ENCODE results near the gene STAT1.

The STAT1 gene

GRCh38 chr2:190979906-190980629 is 33.9 kb downstream of the STAT1 start:
- TF ChIP-seq CTCF (IDR thresholded peaks at IDR 0.05; ENCODE audit: low read depth, low read length) = no peak
- TF ChIP-seq EZH2phosphoT487 (IDR thresholded peaks at IDR 0.05; ENCODE audit: low read depth) = no peak
- H3K9me3 ChIP-seq (ENCODE audit: insufficient read depth, low read length) = no peaks in the 10 kb centered on the region
- no peaks in the 10 kb centered on the region for H3K79me2 ChIP-seq (ENCODE audit: low read length)
- H3K4me1 ChIP-seq (ENCODE audit: low read length) = peaks cover 19% of the 10 kb centered on the region
- H3K27ac ChIP-seq (ENCODE audit: low read length) = no peak overlapping the region
- no peak overlapping the region for H3K9ac ChIP-seq (ENCODE audit: low read length)
- H3K4me3 ChIP-seq (ENCODE audit: low read length) = no peak overlapping the region
- peaks cover 64% of the 10 kb centered on the region for H3K36me3 ChIP-seq (replicated peaks; ENCODE audit: low read depth, low read length)
- H2AFZ ChIP-seq (ENCODE audit: low read depth, low read length) = no peak overlapping the region
- H4K20me1 ChIP-seq (ENCODE audit: insufficient read depth, low read length) = no peaks in the 10 kb centered on the region
- H3K27me3 ChIP-seq (ENCODE audit: low read depth, low read length) = no peaks in the 10 kb centered on the region
- no peak overlapping the region for H3K4me2 ChIP-seq (ENCODE audit: low read length)

GRCh38 chr2:190978389-190979053 is 35.5 kb downstream of the STAT1 start:
- H3K4me1 ChIP-seq (ENCODE audit: low read length) = peaks cover 19% of the 10 kb centered on the region
- no peak for TF ChIP-seq EZH2phosphoT487 (IDR thresholded peaks at IDR 0.05; ENCODE audit: low read depth)
- TF ChIP-seq CTCF (IDR thresholded peaks at IDR 0.05; ENCODE audit: low read depth, low read length) = no peak
- no peaks in the 10 kb centered on the region for H3K9me3 ChIP-seq (ENCODE audit: insufficient read depth, low read length)
- no peak overlapping the region for H2AFZ ChIP-seq (ENCODE audit: low read depth, low read length)
- H3K27me3 ChIP-seq (ENCODE audit: low read depth, low read length) = no peaks in the 10 kb centered on the region
- H3K79me2 ChIP-seq (ENCODE audit: low read length) = no peaks in the 10 kb centered on the region
- H3K4me3 ChIP-seq (ENCODE audit: low read length) = no peak overlapping the region
- no peak overlapping the region for H3K9ac ChIP-seq (ENCODE audit: low read length)
- H3K4me2 ChIP-seq (ENCODE audit: low read length) = no peak overlapping the region
- peaks cover 66% of the 10 kb centered on the region for H3K36me3 ChIP-seq (replicated peaks; ENCODE audit: low read depth, low read length)
- H3K27ac ChIP-seq (ENCODE audit: low read length) = no peak overlapping the region
- H4K20me1 ChIP-seq (ENCODE audit: insufficient read depth, low read length) = no peaks in the 10 kb centered on the region

- H3K27ac ChIP-seq (ENCODE audit: low read length) = no peak overlapping the region
- TF ChIP-seq EZH2phosphoT487 (IDR thresholded peaks at IDR 0.05; ENCODE audit: low read depth) = no peak
- TF ChIP-seq CTCF (IDR thresholded peaks at IDR 0.05; ENCODE audit: low read depth, low read length) = no peak
- H3K36me3 ChIP-seq (replicated peaks; ENCODE audit: low read depth, low read length) = peaks cover 65% of the 10 kb centered on the region
- no peak overlapping the region for H3K4me2 ChIP-seq (ENCODE audit: low read length)
- H3K9ac ChIP-seq (ENCODE audit: low read length) = no peak overlapping the region
- H4K20me1 ChIP-seq (ENCODE audit: insufficient read depth, low read length) = no peaks in the 10 kb centered on the region
- no peak overlapping the region for H2AFZ ChIP-seq (ENCODE audit: low read depth, low read length)
- no peaks in the 10 kb centered on the region for H3K9me3 ChIP-seq (ENCODE audit: insufficient read depth, low read length)
- H3K4me3 ChIP-seq (ENCODE audit: low read length) = no peak overlapping the region
- H3K27me3 ChIP-seq (ENCODE audit: low read depth, low read length) = no peaks in the 10 kb centered on the region
- peaks cover 13% of the 10 kb centered on the region for H3K4me1 ChIP-seq (ENCODE audit: low read length)
- no peaks in the 10 kb centered on the region for H3K79me2 ChIP-seq (ENCODE audit: low read length)
Measured at GRCh38 chr2:190977505-190977904, 36.5 kb downstream of the STAT1 start.

GRCh38 chr2:190976521-190976920 is 37.5 kb downstream of the STAT1 start:
- TF ChIP-seq EZH2phosphoT487 (IDR thresholded peaks at IDR 0.05; ENCODE audit: low read depth) = no peak
- TF ChIP-seq CTCF (IDR thresholded peaks at IDR 0.05; ENCODE audit: low read depth, low read length) = no peak
- Histone ChIP-seq H3K79me2 (ENCODE audit: low read length) (no peaks in the 10 kb centered on the region), H2AFZ (ENCODE audit: low read depth, low read length) (no peak overlapping the region), H3K36me3 (replicated peaks; ENCODE audit: low read depth, low read length) (peaks cover 68% of the 10 kb centered on the region), H3K27me3 (ENCODE audit: low read depth, low read length) (no peaks in the 10 kb centered on the region), H3K9ac (ENCODE audit: low read length) (no peak overlapping the region), H3K4me3 (ENCODE audit: low read length) (no peak overlapping the region), H4K20me1 (ENCODE audit: insufficient read depth, low read length) (no peaks in the 10 kb centered on the region), H3K27ac (ENCODE audit: low read length) (no peak overlapping the region), H3K4me2 (ENCODE audit: low read length) (no peak overlapping the region), H3K4me1 (ENCODE audit: low read length) (peaks cover 4% of the 10 kb centered on the region), H3K9me3 (ENCODE audit: insufficient read depth, low read length) (no peaks in the 10 kb centered on the region)
